GM23338 (cell line): ENCODE results near the gene CHN2. TPM values are rescaled to one million over a fixed set of nuclear protein-coding genes. Genes with fewer than 3 reads are reported as not detected.

Experiments used
- ATAC-seq: fragments of 200-7000 bp; cut with Tn5 transposase; 3 replicates; pipeline ENCODE4 v1.9.1; 2020
- DNase-seq: peaks from one replicate; pipeline ENCODE4 v3.0.0-alpha.2; 2015; ENCODE audit warnings: low spot score
- H2AFZ ChIP-seq: fragments of 200-600 bp; sonication (generic); 2 replicates; pipeline ENCODE4 v1.8.0; 2016; ENCODE audit warnings: antibody characterized with exemption, mild to moderate bottlenecking, moderate library complexity
- H3F3A ChIP-seq: fragments of 200-600 bp; sonication (generic); replicated peaks from 2 replicates; pipeline ENCODE4 v1.8.0; 2017; ENCODE audit warnings: antibody characterized with exemption, mixed run types, low read depth
- H3K27ac ChIP-seq: fragments of 200-600 bp; sonication (generic); 2 replicates; pipeline ENCODE4 v1.6.1; 2016; ENCODE audit warnings: low read depth
- H3K27me3 ChIP-seq: fragments of 200-600 bp; sonication (generic); 2 replicates; pipeline ENCODE4 v1.8.0; 2016; ENCODE audit warnings: mild to moderate bottlenecking, mixed run types, moderate library complexity; ENCODE audit not compliant: insufficient read depth
- H3K36me3 ChIP-seq: fragments of 200-600 bp; sonication (generic); 2 replicates; pipeline ENCODE4 v1.8.0; 2016; ENCODE audit warnings: mild to moderate bottlenecking; ENCODE audit not compliant: insufficient read depth
- H3K4me1 ChIP-seq: fragments of 200-600 bp; sonication (generic); 2 replicates; pipeline ENCODE4 v1.8.0; 2016; ENCODE audit warnings: mild to moderate bottlenecking, moderate library complexity; ENCODE audit not compliant: insufficient read depth
- H3K4me2 ChIP-seq: fragments of 200-600 bp; sonication (generic); 2 replicates; pipeline ENCODE4 v1.7.1; 2017; ENCODE audit warnings: mixed run types
- H3K4me3 ChIP-seq: fragments of 200-600 bp; sonication (generic); 2 replicates; pipeline ENCODE4 v1.6.1; 2016; ENCODE audit warnings: mixed run types
- H3K79me2 ChIP-seq: fragments of 200-600 bp; sonication (generic); replicated peaks from 2 replicates; pipeline ENCODE4 v1.8.0; 2017; ENCODE audit warnings: mild to moderate bottlenecking; ENCODE audit not compliant: insufficient read depth
- H3K9me2 ChIP-seq: fragments of 200-600 bp; sonication (generic); 2 replicates; pipeline ENCODE4 v1.8.0; 2017; ENCODE audit not compliant: insufficient read depth
- H4K20me1 ChIP-seq: fragments of 200-600 bp; sonication (generic); replicated peaks from 2 replicates; pipeline ENCODE4 v1.8.0; 2017; ENCODE audit warnings: mild to moderate bottlenecking; ENCODE audit not compliant: insufficient read depth
- H3K27ac Mint-ChIP-seq: 2 replicates; pipeline ENCODE4 v1.8.0; 2020; ENCODE audit warnings: inconsistent platforms, mild to moderate bottlenecking, moderate library complexity, mixed read lengths
- H3K27me3 Mint-ChIP-seq: 3 replicates; pipeline ENCODE4 v1.8.0; 2022; ENCODE audit warnings: low read depth, mild to moderate bottlenecking, moderate library complexity, mixed read lengths, inconsistent platforms; ENCODE audit not compliant: insufficient read depth, poor library complexity
- H3K36me3 Mint-ChIP-seq: 3 replicates; pipeline ENCODE4 v1.8.0; 2021; ENCODE audit warnings: low read depth, mild to moderate bottlenecking, inconsistent platforms, moderate library complexity, mixed read lengths
- H3K4me1 Mint-ChIP-seq: 3 replicates; pipeline ENCODE4 v1.8.0; 2020; ENCODE audit warnings: mild to moderate bottlenecking, inconsistent platforms, mixed read lengths
- H3K4me3 Mint-ChIP-seq: 3 replicates; pipeline ENCODE4 v1.8.0; 2021; ENCODE audit warnings: moderate library complexity, mild to moderate bottlenecking, inconsistent platforms, mixed read lengths
- H3K9me3 Mint-ChIP-seq: 3 replicates; pipeline ENCODE4 v1.8.0; 2020; ENCODE audit warnings: moderate library complexity, mild to moderate bottlenecking, inconsistent platforms, mixed read lengths
- CREB1 ChIP-seq: fragments of 250-450 bp; sonication (Bioruptor Pico); IDR thresholded peaks from 2 replicates; pipeline ENCODE4 v1.5.0; 2020; ENCODE audit warnings: low read depth, mild to moderate bottlenecking, moderate library complexity
- EZH2phosphoT487 ChIP-seq: fragments of 200-600 bp; sonication (generic); IDR thresholded peaks from one replicate; pipeline ENCODE4 v1.8.1; 2018; ENCODE audit warnings: antibody characterized with exemption; ENCODE audit not compliant: unreplicated experiment
- NANOG ChIP-seq: IDR thresholded peaks from 2 replicates; pipeline ENCODE4 v1.6.1; 2016; ENCODE audit warnings: antibody characterized with exemption, borderline replicate concordance
- STAT1 ChIP-seq: IDR thresholded peaks from one replicate; pipeline ENCODE4 v1.6.1; 2016; ENCODE audit warnings: antibody characterized with exemption; ENCODE audit not compliant: unreplicated experiment
- polyA plus RNA-seq: library from polyadenylated mRNA; unstranded; fragments of >200 nt; fragmentation: Nextera tagmentation; extraction: Ambion mirVana; gene quantifications from 2 replicates; pipeline ENCODE4 v1.2.1, GENCODE V29; 2016
- total RNA-seq: library from RNA; depleted of rRNA; stranded (reverse); fragments of >200 nt; shearing (Covaris generic); gene quantifications from 2 replicates; pipeline ENCODE4 v1.2.3, GENCODE V29; 2014
- TF ChIP-seq, protein P1 (sequence below), 2 experiments: fragments of 200-600 bp in 1 of 2; sonication (generic) in 1 of 2; conservative IDR thresholded peaks; 2 replicates each; pipeline versions ENCODE4 v1.5.1 to v1.6.1; 2016 to 2017; ENCODE audit warnings: antibody characterized with exemption in 2 of 2, low read depth in 2 of 2, mild to moderate bottlenecking in 2 of 2, moderate library complexity in 1 of 2
- TF ChIP-seq, protein P2 (sequence below): IDR thresholded peaks from 2 replicates; pipeline ENCODE4 v1.6.1; 2016; ENCODE audit warnings: antibody characterized with exemption
- TF ChIP-seq, protein P3 (sequence below): IDR thresholded peaks from one replicate; pipeline ENCODE4 v1.6.1; 2018; ENCODE audit warnings: antibody characterized with exemption; ENCODE audit not compliant: unreplicated experiment

The CHN2 gene
- total and polyA plus RNA-seq, 2 experiments from 2014 or later: 6.1 to 7.5 TPM

DNA sequence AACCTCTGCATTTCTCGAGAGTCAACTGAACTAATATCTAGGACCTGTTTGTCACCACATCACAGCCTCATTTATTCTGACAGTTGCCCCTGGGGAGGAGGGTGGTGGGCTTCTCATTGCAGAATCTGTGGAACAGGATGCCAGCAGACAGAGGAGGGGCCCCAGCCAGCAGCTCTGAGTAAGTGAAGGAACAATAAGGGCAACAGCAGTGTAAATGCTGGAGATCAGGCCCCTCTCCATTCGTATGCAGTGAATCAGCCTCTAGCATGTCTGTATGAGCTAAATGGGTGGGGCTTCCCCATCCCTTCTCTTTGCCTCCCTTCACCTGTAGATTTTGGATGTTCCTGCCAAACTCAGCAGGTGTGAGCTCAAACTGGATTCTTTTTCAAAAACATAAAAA, 40.5 kb upstream of the CHN2 start:
- Histone ChIP-seq H3K9me2 (no peaks in the 10 kb centered on the region), H3K4me3 (no peak overlapping the region), H3K27me3 (no peaks in the 10 kb centered on the region), H3K36me3 (no peaks in the 10 kb centered on the region), H3K4me2 (no peak overlapping the region), H3K79me2 (no peaks in the 10 kb centered on the region), H3F3A (no peaks in the 10 kb centered on the region), H2AFZ (no peak overlapping the region), H3K4me1 (peaks cover 17% of the 10 kb centered on the region), H4K20me1 (no peaks in the 10 kb centered on the region), H3K27ac (no peak overlapping the region)
- no peak overlapping the region for H3K4me3 Mint-ChIP-seq
- peaks cover 26% of the 10 kb centered on the region for H3K4me1 Mint-ChIP-seq
- TF ChIP-seq STAT1: no peak
- TF ChIP-seq NANOG: no peak
- TF ChIP-seq, protein P1, sequence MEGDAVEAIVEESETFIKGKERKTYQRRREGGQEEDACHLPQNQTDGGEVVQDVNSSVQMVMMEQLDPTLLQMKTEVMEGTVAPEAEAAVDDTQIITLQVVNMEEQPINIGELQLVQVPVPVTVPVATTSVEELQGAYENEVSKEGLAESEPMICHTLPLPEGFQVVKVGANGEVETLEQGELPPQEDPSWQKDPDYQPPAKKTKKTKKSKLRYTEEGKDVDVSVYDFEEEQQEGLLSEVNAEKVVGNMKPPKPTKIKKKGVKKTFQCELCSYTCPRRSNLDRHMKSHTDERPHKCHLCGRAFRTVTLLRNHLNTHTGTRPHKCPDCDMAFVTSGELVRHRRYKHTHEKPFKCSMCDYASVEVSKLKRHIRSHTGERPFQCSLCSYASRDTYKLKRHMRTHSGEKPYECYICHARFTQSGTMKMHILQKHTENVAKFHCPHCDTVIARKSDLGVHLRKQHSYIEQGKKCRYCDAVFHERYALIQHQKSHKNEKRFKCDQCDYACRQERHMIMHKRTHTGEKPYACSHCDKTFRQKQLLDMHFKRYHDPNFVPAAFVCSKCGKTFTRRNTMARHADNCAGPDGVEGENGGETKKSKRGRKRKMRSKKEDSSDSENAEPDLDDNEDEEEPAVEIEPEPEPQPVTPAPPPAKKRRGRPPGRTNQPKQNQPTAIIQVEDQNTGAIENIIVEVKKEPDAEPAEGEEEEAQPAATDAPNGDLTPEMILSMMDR (conservative IDR thresholded peaks at IDR 0.05; ENCODE audit: low read depth in 2 of 2): no peak
- TF ChIP-seq, protein P2, sequence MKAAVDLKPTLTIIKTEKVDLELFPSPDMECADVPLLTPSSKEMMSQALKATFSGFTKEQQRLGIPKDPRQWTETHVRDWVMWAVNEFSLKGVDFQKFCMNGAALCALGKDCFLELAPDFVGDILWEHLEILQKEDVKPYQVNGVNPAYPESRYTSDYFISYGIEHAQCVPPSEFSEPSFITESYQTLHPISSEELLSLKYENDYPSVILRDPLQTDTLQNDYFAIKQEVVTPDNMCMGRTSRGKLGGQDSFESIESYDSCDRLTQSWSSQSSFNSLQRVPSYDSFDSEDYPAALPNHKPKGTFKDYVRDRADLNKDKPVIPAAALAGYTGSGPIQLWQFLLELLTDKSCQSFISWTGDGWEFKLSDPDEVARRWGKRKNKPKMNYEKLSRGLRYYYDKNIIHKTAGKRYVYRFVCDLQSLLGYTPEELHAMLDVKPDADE: no peak
- TF ChIP-seq, protein P3, sequence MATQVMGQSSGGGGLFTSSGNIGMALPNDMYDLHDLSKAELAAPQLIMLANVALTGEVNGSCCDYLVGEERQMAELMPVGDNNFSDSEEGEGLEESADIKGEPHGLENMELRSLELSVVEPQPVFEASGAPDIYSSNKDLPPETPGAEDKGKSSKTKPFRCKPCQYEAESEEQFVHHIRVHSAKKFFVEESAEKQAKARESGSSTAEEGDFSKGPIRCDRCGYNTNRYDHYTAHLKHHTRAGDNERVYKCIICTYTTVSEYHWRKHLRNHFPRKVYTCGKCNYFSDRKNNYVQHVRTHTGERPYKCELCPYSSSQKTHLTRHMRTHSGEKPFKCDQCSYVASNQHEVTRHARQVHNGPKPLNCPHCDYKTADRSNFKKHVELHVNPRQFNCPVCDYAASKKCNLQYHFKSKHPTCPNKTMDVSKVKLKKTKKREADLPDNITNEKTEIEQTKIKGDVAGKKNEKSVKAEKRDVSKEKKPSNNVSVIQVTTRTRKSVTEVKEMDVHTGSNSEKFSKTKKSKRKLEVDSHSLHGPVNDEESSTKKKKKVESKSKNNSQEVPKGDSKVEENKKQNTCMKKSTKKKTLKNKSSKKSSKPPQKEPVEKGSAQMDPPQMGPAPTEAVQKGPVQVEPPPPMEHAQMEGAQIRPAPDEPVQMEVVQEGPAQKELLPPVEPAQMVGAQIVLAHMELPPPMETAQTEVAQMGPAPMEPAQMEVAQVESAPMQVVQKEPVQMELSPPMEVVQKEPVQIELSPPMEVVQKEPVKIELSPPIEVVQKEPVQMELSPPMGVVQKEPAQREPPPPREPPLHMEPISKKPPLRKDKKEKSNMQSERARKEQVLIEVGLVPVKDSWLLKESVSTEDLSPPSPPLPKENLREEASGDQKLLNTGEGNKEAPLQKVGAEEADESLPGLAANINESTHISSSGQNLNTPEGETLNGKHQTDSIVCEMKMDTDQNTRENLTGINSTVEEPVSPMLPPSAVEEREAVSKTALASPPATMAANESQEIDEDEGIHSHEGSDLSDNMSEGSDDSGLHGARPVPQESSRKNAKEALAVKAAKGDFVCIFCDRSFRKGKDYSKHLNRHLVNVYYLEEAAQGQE: no peak
- TF ChIP-seq CREB1 (CRISPR knock-in tag): no peak
- H3K27ac Mint-ChIP-seq: no peak overlapping the region
- H3K27me3 Mint-ChIP-seq: peaks cover 4% of the 10 kb centered on the region
- ATAC-seq (no peak), DNase-seq (no peak)
- H3K36me3 Mint-ChIP-seq: peaks cover 21% of the 10 kb centered on the region
- H3K9me3 Mint-ChIP-seq: peaks cover 8% of the 10 kb centered on the region; the same call in 2 of the 3 replicates

DNA sequence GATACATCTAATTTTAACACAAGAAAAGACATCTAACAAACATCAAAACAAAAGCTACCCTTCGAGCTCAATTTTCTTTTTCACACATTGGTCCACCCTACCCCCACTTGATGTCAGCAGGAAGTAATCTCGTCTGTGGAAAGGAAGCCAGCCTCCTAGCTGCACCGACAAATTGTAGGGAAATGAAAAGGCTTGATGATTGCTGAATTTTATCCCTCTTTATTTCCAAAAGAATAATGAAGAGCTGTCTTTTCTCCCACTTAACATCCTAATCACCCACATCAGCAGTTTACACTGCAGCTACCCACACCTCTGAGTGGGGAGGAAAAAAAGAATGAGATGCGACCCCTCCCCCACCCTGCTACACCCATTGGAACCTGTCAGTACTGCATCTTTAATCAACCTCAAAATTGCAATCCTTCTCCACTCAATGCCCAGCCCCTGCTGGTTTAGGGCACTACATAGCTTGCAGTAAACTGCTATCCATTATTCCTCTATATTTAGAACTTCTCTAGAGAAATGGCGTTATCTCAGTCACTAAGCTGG, 37.6 kb upstream of the CHN2 start:
- TF ChIP-seq NANOG (no peak), EZH2phosphoT487 (no peak)
- TF ChIP-seq, protein P1 (conservative IDR thresholded peaks at IDR 0.05; ENCODE audit: low read depth in 2 of 2): peak in 1 of 2 experiments; percentile 12; a peak in 1 of 4 replicates
- Histone ChIP-seq H3K27ac (no peak overlapping the region), H3K4me1 (peaks cover 17% of the 10 kb centered on the region), H3F3A (no peaks in the 10 kb centered on the region), H3K79me2 (no peaks in the 10 kb centered on the region), H3K4me2 (peak overlapping the region; percentile 10; the same call in 1 of the 2 replicates), H2AFZ (no peak overlapping the region), H3K27me3 (no peaks in the 10 kb centered on the region), H4K20me1 (no peaks in the 10 kb centered on the region), H3K9me2 (no peaks in the 10 kb centered on the region), H3K36me3 (no peaks in the 10 kb centered on the region), H3K4me3 (no peak overlapping the region)
- ATAC-seq (peak; percentile 58), DNase-seq (peak; percentile 36)
- peak overlapping the region; percentile 17; the same call in 1 of the 3 replicates for H3K4me3 Mint-ChIP-seq
- H3K9me3 Mint-ChIP-seq: peaks cover 8% of the 10 kb centered on the region; the same call in 2 of the 3 replicates
- peaks cover 21% of the 10 kb centered on the region for H3K36me3 Mint-ChIP-seq
- H3K27ac Mint-ChIP-seq: no peak overlapping the region
- peaks cover 26% of the 10 kb centered on the region for H3K4me1 Mint-ChIP-seq
- peaks cover 6% of the 10 kb centered on the region for H3K27me3 Mint-ChIP-seq
